ENCODE results near the gene CR1.

- TF ChIP-seq MAFK (IDR thresholded peaks at IDR 0.05; ENCODE audit: low read depth, low read length) (no peak), POLR2A (IDR thresholded peaks at IDR 0.05; ENCODE audit: low read depth, low read length) (no peak), SMC3 (IDR thresholded peaks at IDR 0.05; ENCODE audit: low read depth, low read length) (no peak), NFE2L2 (IDR thresholded peaks at IDR 0.05; ENCODE audit: low read depth, low read length) (no peak), USF2 (IDR thresholded peaks at IDR 0.05; ENCODE audit: low read depth, low read length) (no peak), RAD21 (IDR thresholded peaks at IDR 0.05; ENCODE audit: low read length) (no peak), CEBPB (IDR thresholded peaks at IDR 0.05; ENCODE audit: low read depth, low read length) (no peak), MAZ (IDR thresholded peaks at IDR 0.05; ENCODE audit: borderline replicate concordance, low read depth, low read length) (no peak), BHLHE40 (IDR thresholded peaks at IDR 0.05; ENCODE audit: low read depth, low read length) (no peak), MXI1 (IDR thresholded peaks at IDR 0.05; ENCODE audit: borderline replicate concordance, low read depth, low read length) (no peak), RCOR1 (IDR thresholded peaks at IDR 0.05; ENCODE audit: insufficient replicate concordance, low read length) (no peak), RFX5 (IDR thresholded peaks at IDR 0.05; ENCODE audit: low read depth, low read length) (no peak), ELK1 (IDR thresholded peaks at IDR 0.05; ENCODE audit: borderline replicate concordance, low read depth, low read length) (no peak)
- TF ChIP-seq, protein P1, sequence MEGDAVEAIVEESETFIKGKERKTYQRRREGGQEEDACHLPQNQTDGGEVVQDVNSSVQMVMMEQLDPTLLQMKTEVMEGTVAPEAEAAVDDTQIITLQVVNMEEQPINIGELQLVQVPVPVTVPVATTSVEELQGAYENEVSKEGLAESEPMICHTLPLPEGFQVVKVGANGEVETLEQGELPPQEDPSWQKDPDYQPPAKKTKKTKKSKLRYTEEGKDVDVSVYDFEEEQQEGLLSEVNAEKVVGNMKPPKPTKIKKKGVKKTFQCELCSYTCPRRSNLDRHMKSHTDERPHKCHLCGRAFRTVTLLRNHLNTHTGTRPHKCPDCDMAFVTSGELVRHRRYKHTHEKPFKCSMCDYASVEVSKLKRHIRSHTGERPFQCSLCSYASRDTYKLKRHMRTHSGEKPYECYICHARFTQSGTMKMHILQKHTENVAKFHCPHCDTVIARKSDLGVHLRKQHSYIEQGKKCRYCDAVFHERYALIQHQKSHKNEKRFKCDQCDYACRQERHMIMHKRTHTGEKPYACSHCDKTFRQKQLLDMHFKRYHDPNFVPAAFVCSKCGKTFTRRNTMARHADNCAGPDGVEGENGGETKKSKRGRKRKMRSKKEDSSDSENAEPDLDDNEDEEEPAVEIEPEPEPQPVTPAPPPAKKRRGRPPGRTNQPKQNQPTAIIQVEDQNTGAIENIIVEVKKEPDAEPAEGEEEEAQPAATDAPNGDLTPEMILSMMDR (conservative IDR thresholded peaks at IDR 0.05; ENCODE audit: low read depth, low read length) = no peak
Observed at GRCh38 chr1:207463021-207463420, 32.9 kb upstream of the CR1 start.

All from IMR-90 (cell line).